HK-2 (cell line): Measurements from ENCODE around the gene PDE3B.

Source experiments
- DNase-seq: peaks from one replicate; pipeline ENCODE4 v3.0.0-alpha.2; 2018; ENCODE audit not compliant: unreplicated experiment

PDE3B gene

GRCh38 chr11:14884667-14885273, 241.2 kb downstream of the PDE3B start:
- no peak for DNase-seq

- no peak for DNase-seq
Observed at GRCh38 chr11:14886513-14886912, 242.9 kb downstream of the PDE3B start.

- DNase-seq, result peak; percentile 85
Observed at GRCh38 chr11:14891143-14892035, 247.8 kb downstream of the PDE3B start.

GRCh38 chr11:14892036-14892556, 248.5 kb downstream of the PDE3B start, which contains the start of gene CYP2R1:
Gene CYP2R1, minus strand, starts transcription at chr11:14892231. Its CDS starts 26 bp downstream, at chr11:14892205.
- peak; percentile 95 for DNase-seq

- no peak for DNase-seq
Observed at GRCh38 chr11:14892577-14892976, 249.0 kb downstream of the PDE3B start.

GRCh38 chr11:14894657-14895598, 251.3 kb downstream of the PDE3B start:
- no peak for DNase-seq

GRCh38 chr11:14898355-14898754, 254.8 kb downstream of the PDE3B start:
- no peak for DNase-seq

- DNase-seq, result no peak
Observed at GRCh38 chr11:14898906-14899305, 255.3 kb downstream of the PDE3B start.

- DNase-seq, result no peak
Observed at GRCh38 chr11:14902650-14903350, 259.2 kb downstream of the PDE3B start.

- peak; percentile 85 for DNase-seq
Observed at GRCh38 chr11:14904745-14905103, 261.1 kb downstream of the PDE3B start.

GRCh38 chr11:14905104-14906033, 261.8 kb downstream of the PDE3B start:
- peak; percentile 63 for DNase-seq

- no peak for DNase-seq
Observed at GRCh38 chr11:14906578-14906977, 263.0 kb downstream of the PDE3B start.

GRCh38 chr11:14906993-14907392, 263.4 kb downstream of the PDE3B start:
- no peak for DNase-seq

- no peak for DNase-seq
Observed at GRCh38 chr11:14907411-14908213, 264.0 kb downstream of the PDE3B start.

- DNase-seq, result no peak
Observed at GRCh38 chr11:14908214-14908880, 264.7 kb downstream of the PDE3B start.

GRCh38 chr11:14914536-14914935, 270.9 kb downstream of the PDE3B start:
- DNase-seq, result no peak

- no peak for DNase-seq
Observed at GRCh38 chr11:14916403-14916802, 272.8 kb downstream of the PDE3B start.
